Stimulated activated CD8-positive, alpha-beta memory T cell treated with anti-CD3 and anti-CD28 coated beads, Interleukin-15, amount 100 ng/mL, for 1 hour (primary cell): Measurements from ENCODE around the gene ANKHD1.
A peak's percentile ranks its signal among the peaks of the same experiment; 100 is the strongest.
"Not testable (repeated sequence)": the region's sequence is repeated elsewhere in the genome, so short reads cannot be mapped to it uniquely, and the experiment has no call there.

Experiments
- DNase-seq: peaks from one replicate; pipeline ENCODE4 v3.0.0-alpha.2; 2020; ENCODE audit warnings: low read depth

The ANKHD1 gene

GRCh38 chr5:140563596-140563995 lies 162.0 kb downstream of the ANKHD1 start:
- DNase-seq: no peak

- peak; percentile 95 for DNase-seq
Measured at GRCh38 chr5:140564196-140565023, 162.8 kb downstream of the ANKHD1 start, which contains the start of the genes APBB3 and SLC35A4. APBB3 (minus strand) TSS chr5:140564598; CDS start chr5:140564245, 353 bp downstream. SLC35A4 (plus strand) TSS chr5:140564828; CDS start chr5:140567170, 2,342 bp downstream.

GRCh38 chr5:140565024-140565779 lies 163.6 kb downstream of the ANKHD1 start:
- no peak for DNase-seq

GRCh38 chr5:140565780-140566095 lies 164.1 kb downstream of the ANKHD1 start:
- no peak for DNase-seq

GRCh38 chr5:140566665-140567064 lies 165.0 kb downstream of the ANKHD1 start:
- DNase-seq: no peak

- DNase-seq: no peak
Measured at GRCh38 chr5:140567136-140567818, 165.6 kb downstream of the ANKHD1 start.

GRCh38 chr5:140567871-140568270 lies 166.2 kb downstream of the ANKHD1 start:
- DNase-seq: no peak

GRCh38 chr5:140568443-140569063 lies 166.9 kb downstream of the ANKHD1 start:
- DNase-seq: no peak

- DNase-seq: no peak
Measured at GRCh38 chr5:140569197-140569596, 167.6 kb downstream of the ANKHD1 start.

- DNase-seq: no peak
Measured at GRCh38 chr5:140570058-140570457, 168.4 kb downstream of the ANKHD1 start.

- DNase-seq: no peak
Measured at GRCh38 chr5:140570488-140570887, 168.9 kb downstream of the ANKHD1 start.

- DNase-seq: no peak
Measured at GRCh38 chr5:140571105-140571504, 169.5 kb downstream of the ANKHD1 start.

- DNase-seq: no peak
Measured at GRCh38 chr5:140573683-140574082, 172.1 kb downstream of the ANKHD1 start.

- no peak for DNase-seq
Measured at GRCh38 chr5:140574165-140574564, 172.5 kb downstream of the ANKHD1 start.

- no peak for DNase-seq
Measured at GRCh38 chr5:140575309-140575708, 173.7 kb downstream of the ANKHD1 start.

- no peak for DNase-seq
Measured at GRCh38 chr5:140576776-140577201, 175.2 kb downstream of the ANKHD1 start.

GRCh38 chr5:140579188-140579747 lies 177.6 kb downstream of the ANKHD1 start:
- DNase-seq: not testable (repeated sequence)

GRCh38 chr5:140587495-140587894 lies 185.9 kb downstream of the ANKHD1 start:
- no peak for DNase-seq

GRCh38 chr5:140588311-140589070 lies 186.9 kb downstream of the ANKHD1 start:
- DNase-seq: no peak
